B cell (primary cell): Measurements from ENCODE around the gene TRHDE. TPM values are rescaled to one million over a fixed set of nuclear protein-coding genes. Genes with fewer than 3 reads are reported as not detected.

Experiments used
- ATAC-seq: fragments of 200-7000 bp; cut with Tn5 transposase; one replicate; pipeline ENCODE4 v1.10.0; 2021; ENCODE audit warnings: low read depth, mild to moderate bottlenecking, moderate number of reproducible peaks, moderate library complexity
- CTCF ChIA-PET: fragments of 350-600 bp; sonication (Branson Sonifier 250); formaldehyde crosslinking; loops from one replicate; lab custom pipeline; 2021; ENCODE audit warnings: antibody characterized with exemption, inconsistent platforms; lab: Charles Lee
- POLR2A ChIA-PET: fragments of 350-600 bp; sonication (Branson Sonifier 250); formaldehyde crosslinking; loops from one replicate; lab custom pipeline; 2021; ENCODE audit warnings: antibody characterized with exemption; lab: Charles Lee
- DNase-seq: peaks from one replicate; pipeline ENCODE4 v3.0.0; 2013
- H2AFZ ChIP-seq: 2 replicates; pipeline ENCODE4 v1.6.1; 2012; ENCODE audit warnings: mild to moderate bottlenecking, low read depth, low read length; ENCODE audit not compliant: insufficient read depth, poor library complexity, severe bottlenecking
- H3K27ac ChIP-seq, 2 donors: 1 replicate in 1 of 2; 2 replicates in 1 of 2; pipeline ENCODE4 v1.5.1; 2012 to 2013; ENCODE audit warnings: low read length in 2 of 2, mild to moderate bottlenecking in 2 of 2, moderate library complexity in 1 of 2
- H3K27me3 ChIP-seq, 4 experiments: fragments of 200-600 bp in 1 of 4; sonication (generic) in 1 of 4; replicated peaks in 1 of 4; 1 replicate in 2 of 4; 2 replicates in 2 of 4; pipeline versions ENCODE4 v1.6.1 to v1.7.0; 2013 to 2016; ENCODE audit warnings: low read length in 3 of 4, mild to moderate bottlenecking in 2 of 4, mixed read lengths in 1 of 4, moderate library complexity in 1 of 4; ENCODE audit not compliant: insufficient read depth in 4 of 4, control insufficient read depth in 3 of 4; ENCODE audit errors: control extremely low read depth in 1 of 4
- H3K36me3 ChIP-seq, 2 experiments: replicated peaks in 1 of 2; 1 replicate in 1 of 2; 2 replicates in 1 of 2; pipeline versions ENCODE4 v1.6.1 to v1.7.1; 2013; ENCODE audit warnings: low read length in 1 of 2; ENCODE audit not compliant: insufficient read depth in 2 of 2, control insufficient read depth in 1 of 2; ENCODE audit errors: control extremely low read depth in 1 of 2, extremely low read depth in 1 of 2
- H3K4me1 ChIP-seq, 2 donors: fragments of 200-600 bp in 1 of 2; sonication (generic) in 1 of 2; 1 replicate in 1 of 2; 2 replicates in 1 of 2; pipeline versions ENCODE4 v1.5.1 to v1.6.1; 2013 to 2017; ENCODE audit warnings: low read length in 2 of 2; ENCODE audit not compliant: control insufficient read depth in 2 of 2, insufficient read depth in 2 of 2
- H3K4me2 ChIP-seq: replicated peaks from 2 replicates; pipeline ENCODE3; 2012; ENCODE audit warnings: mild to moderate bottlenecking, low read depth, low read length; ENCODE audit not compliant: poor library complexity, severe bottlenecking
- H3K4me3 ChIP-seq, 5 experiments: fragments of 200-600 bp in 1 of 5; sonication (generic) in 1 of 5; 1 replicate in 3 of 5; 2 replicates in 2 of 5; pipeline versions ENCODE4 v1.5.1 to v1.7.0; 2011 to 2016; ENCODE audit warnings: low read length in 4 of 5, mild to moderate bottlenecking in 4 of 5, low read depth in 2 of 5, control low read depth in 1 of 5, moderate library complexity in 1 of 5; ENCODE audit not compliant: insufficient read depth in 1 of 5; ENCODE audit errors: control extremely low read depth in 1 of 5, extremely low read depth in 1 of 5
- H3K79me2 ChIP-seq: fragments of 200-600 bp; sonication (generic); one replicate; pipeline ENCODE4 v1.6.0; 2016; ENCODE audit warnings: low read length; ENCODE audit not compliant: control insufficient read depth, insufficient read depth
- H3K9ac ChIP-seq: fragments of 200-600 bp; sonication (generic); 2 replicates; pipeline ENCODE4 v1.6.1; 2017; ENCODE audit warnings: mild to moderate bottlenecking, low read length, moderate library complexity
- H3K9me3 ChIP-seq, 3 donors: one replicate each; pipeline versions ENCODE4 v1.6.1 to v1.7.1; 2013; ENCODE audit warnings: low read length in 2 of 3; ENCODE audit not compliant: control insufficient read depth in 2 of 3, insufficient read depth in 1 of 3; ENCODE audit errors: control extremely low read depth in 1 of 3
- H4K20me1 ChIP-seq: 2 replicates; pipeline ENCODE4 v1.6.0; 2012; ENCODE audit warnings: mild to moderate bottlenecking, low read length; ENCODE audit not compliant: insufficient read depth, control insufficient read depth, poor library complexity, severe bottlenecking
- H3K27ac Mint-ChIP-seq: one replicate; pipeline ENCODE4 v1.8.0; 2021; ENCODE audit warnings: mixed read lengths
- H3K27me3 Mint-ChIP-seq: one replicate; pipeline ENCODE4 v1.8.0; 2021; ENCODE audit warnings: mixed read lengths
- H3K4me1 Mint-ChIP-seq: one replicate; pipeline ENCODE4 v1.8.0; 2021; ENCODE audit warnings: mixed read lengths
- H3K4me3 Mint-ChIP-seq: one replicate; pipeline ENCODE4 v1.8.0; 2021; ENCODE audit warnings: mixed read lengths
- H3K9me3 Mint-ChIP-seq: one replicate; pipeline ENCODE4 v1.8.0; 2022; ENCODE audit warnings: mixed read lengths; ENCODE audit not compliant: insufficient read depth
- EZH2 ChIP-seq: IDR thresholded peaks from 2 replicates; pipeline ENCODE4 v1.6.1; 2012; ENCODE audit warnings: borderline replicate concordance, low read depth, mild to moderate bottlenecking, moderate library complexity, low read length; ENCODE audit not compliant: insufficient read depth, poor library complexity, severe bottlenecking
- WGBS: methylation state at CpG from one replicate; pipeline ENCODE4 v1.1.5; 2013; ENCODE audit warnings: missing lambda C conversion rate; ENCODE audit not compliant: insufficient coverage; 5-methylcytosine and 5-hydroxymethylcytosine counted together
- intact Hi-C: fragments of 100-400 bp; cut with micrococcal nuclease; formaldehyde crosslinking; loops from one replicate; pipeline ENCODE4 v1.10.0; 2022
- polyA plus RNA-seq: library from polyadenylated mRNA; depleted of rRNA; stranded (reverse); fragments of >200 nt; gene quantifications from 2 replicates; pipeline ENCODE4 v1.2.3, GENCODE V29; 2012
- total RNA-seq, 2 donors: library from RNA; stranded (reverse); fragments of 120-200 nt in 1 of 2; gene quantifications; 1 replicate in 1 of 2; 2 replicates in 1 of 2; pipeline versions ENCODE4 v1.2.3 to v1.2.4, GENCODE V29; 2013 to 2022
- TF ChIP-seq, protein P1 (sequence below): fragments of 200-600 bp; IDR thresholded peaks from one replicate; pipeline ENCODE4 v1.8.0; 2022; ENCODE audit warnings: antibody characterized with exemption, mild to moderate bottlenecking

TRHDE gene
- total and polyA plus RNA-seq, 2 donors (not counting 1 experiment from before 2014, with no cell fraction given), result not detected

DNA sequence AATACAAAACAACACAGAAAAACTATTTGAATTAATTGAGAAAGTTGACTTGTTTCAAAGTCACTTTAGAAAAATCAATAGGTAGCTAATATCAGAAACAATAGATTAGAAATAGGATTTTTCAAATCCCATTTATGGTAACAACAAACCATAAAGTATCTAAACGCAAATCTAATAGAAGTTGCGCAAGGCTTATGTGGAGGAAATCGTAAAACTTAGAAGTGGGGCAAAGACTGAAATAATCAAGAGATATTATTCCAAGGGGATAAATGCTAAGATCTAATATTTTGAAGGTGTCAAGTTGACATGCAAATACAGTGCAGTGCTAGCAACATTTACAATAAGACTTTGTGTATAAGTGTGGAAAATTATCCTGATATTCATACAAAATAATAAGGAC, 87.2 kb downstream of the TRHDE start:
- DNase-seq, result no peak
- H3K36me3 ChIP-seq, result no peaks in the 10 kb centered on the region
- CTCF ChIA-PET, result no interaction called here
- no peak overlapping the region for H3K4me2 ChIP-seq
- H3K9me3 ChIP-seq, result no peaks in the 10 kb centered on the region
- H3K4me3 Mint-ChIP-seq, result no peak overlapping the region
- no peaks in the 10 kb centered on the region for H3K4me1 ChIP-seq
- intact Hi-C loops, result no loop called here
- no peaks in the 10 kb centered on the region for H3K4me1 Mint-ChIP-seq
- H3K79me2 ChIP-seq, result no peaks in the 10 kb centered on the region
- POLR2A ChIA-PET, result no interaction called here
- no peak overlapping the region for H2AFZ ChIP-seq
- WGBS, result 100% methylated on average over 1 of the region's 3 CpGs
- H4K20me1 ChIP-seq, result no peaks in the 10 kb centered on the region
- ATAC-seq, result no peak
- TF ChIP-seq, protein P1, sequence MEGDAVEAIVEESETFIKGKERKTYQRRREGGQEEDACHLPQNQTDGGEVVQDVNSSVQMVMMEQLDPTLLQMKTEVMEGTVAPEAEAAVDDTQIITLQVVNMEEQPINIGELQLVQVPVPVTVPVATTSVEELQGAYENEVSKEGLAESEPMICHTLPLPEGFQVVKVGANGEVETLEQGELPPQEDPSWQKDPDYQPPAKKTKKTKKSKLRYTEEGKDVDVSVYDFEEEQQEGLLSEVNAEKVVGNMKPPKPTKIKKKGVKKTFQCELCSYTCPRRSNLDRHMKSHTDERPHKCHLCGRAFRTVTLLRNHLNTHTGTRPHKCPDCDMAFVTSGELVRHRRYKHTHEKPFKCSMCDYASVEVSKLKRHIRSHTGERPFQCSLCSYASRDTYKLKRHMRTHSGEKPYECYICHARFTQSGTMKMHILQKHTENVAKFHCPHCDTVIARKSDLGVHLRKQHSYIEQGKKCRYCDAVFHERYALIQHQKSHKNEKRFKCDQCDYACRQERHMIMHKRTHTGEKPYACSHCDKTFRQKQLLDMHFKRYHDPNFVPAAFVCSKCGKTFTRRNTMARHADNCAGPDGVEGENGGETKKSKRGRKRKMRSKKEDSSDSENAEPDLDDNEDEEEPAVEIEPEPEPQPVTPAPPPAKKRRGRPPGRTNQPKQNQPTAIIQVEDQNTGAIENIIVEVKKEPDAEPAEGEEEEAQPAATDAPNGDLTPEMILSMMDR, result no peak
- TF ChIP-seq EZH2, result no peak
- no peak overlapping the region for H3K4me3 ChIP-seq
- no peaks in the 10 kb centered on the region for H3K9me3 Mint-ChIP-seq
- no peak overlapping the region for H3K27ac ChIP-seq
- no peaks in the 10 kb centered on the region for H3K27me3 Mint-ChIP-seq
- no peak overlapping the region for H3K27ac Mint-ChIP-seq
- H3K27me3 ChIP-seq, result no peaks in the 10 kb centered on the region
- no peak overlapping the region for H3K9ac ChIP-seq

DNA sequence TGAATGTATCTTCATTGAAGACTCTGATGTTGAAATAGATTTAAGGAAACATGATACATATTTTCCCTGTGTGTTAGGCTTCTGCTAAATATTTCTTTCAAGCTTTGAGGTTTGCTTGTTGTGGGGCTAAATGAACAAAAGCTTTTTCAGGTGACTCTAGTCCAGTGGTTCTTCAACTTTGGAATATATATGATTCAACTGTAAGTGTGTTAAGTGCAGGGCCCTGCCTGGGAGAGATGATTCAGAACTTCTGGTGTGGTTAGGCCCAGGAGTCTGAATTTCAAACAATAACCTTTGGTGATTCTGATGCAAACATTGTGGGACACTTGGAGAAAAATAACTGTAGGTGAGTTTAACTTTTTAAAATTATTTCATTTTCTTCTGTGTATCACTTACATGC, 93.0 kb downstream of the TRHDE start:
- Mint-ChIP-seq H3K4me3 (no peak overlapping the region), H3K27ac (no peak overlapping the region), H3K27me3 (no peaks in the 10 kb centered on the region), H3K4me1 (no peaks in the 10 kb centered on the region), H3K9me3 (no peaks in the 10 kb centered on the region)
- no peaks in the 10 kb centered on the region for H3K4me1 ChIP-seq
- H2AFZ ChIP-seq, result no peak overlapping the region
- H3K27me3 ChIP-seq, result no peaks in the 10 kb centered on the region
- no peak overlapping the region for H3K4me2 ChIP-seq
- H3K9ac ChIP-seq, result no peak overlapping the region
- H3K4me3 ChIP-seq, result no peak overlapping the region
- H3K79me2 ChIP-seq, result no peaks in the 10 kb centered on the region
- no peak overlapping the region for H3K27ac ChIP-seq
- no peaks in the 10 kb centered on the region for H3K36me3 ChIP-seq
- ATAC-seq, result no peak
- intact Hi-C loops, result no loop called here
- no peak for DNase-seq
- ChIA-PET CTCF (no interaction called here), POLR2A (no interaction called here)
- H4K20me1 ChIP-seq, result no peaks in the 10 kb centered on the region
- TF ChIP-seq EZH2, result no peak
- TF ChIP-seq, protein P1, result no peak
- H3K9me3 ChIP-seq, result no peaks in the 10 kb centered on the region
